Activated CD4-positive, alpha-beta T cell treated with anti-CD3 and anti-CD28 coated beads for 1 hour (primary cell): ENCODE results near the gene VWA1.
"Not testable (repeated sequence)": the region's sequence is repeated elsewhere in the genome, so short reads cannot be mapped to it uniquely, and the experiment has no call there.

Source experiments
- DNase-seq: peaks from one replicate; pipeline ENCODE4 v3.0.0-alpha.2; 2020

VWA1 gene

DNA sequence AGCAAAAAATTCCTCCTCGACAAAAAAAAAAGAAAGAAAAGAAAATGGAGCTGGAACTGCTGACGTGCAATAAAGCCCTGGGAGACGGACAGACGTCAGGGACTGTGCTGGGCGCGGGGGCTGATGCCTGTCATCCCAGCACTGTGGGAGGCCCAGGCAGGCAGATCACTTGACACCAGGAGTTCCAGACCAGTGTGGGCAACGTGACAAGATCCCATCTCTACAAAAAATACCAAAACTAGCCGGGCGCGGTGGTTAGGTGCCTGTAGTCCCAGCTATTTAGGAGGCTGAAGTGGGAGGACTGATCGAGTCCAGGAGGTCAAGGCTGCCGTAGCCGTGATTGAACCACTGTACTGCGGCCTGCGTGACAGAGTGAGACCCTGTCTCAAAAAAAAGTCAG is 10.8 kb upstream of the VWA1 start:
- DNase-seq, result no peak

- no peak for DNase-seq
These were observed 10.1 kb upstream of the VWA1 start for GRCh38 chr1:1425426-1425752.

- DNase-seq, result no peak
These were observed 9.6 kb upstream of the VWA1 start for GRCh38 chr1:1425753-1426495.

- no peak for DNase-seq
These were observed 8.9 kb upstream of the VWA1 start for GRCh38 chr1:1426496-1427105.

DNA sequence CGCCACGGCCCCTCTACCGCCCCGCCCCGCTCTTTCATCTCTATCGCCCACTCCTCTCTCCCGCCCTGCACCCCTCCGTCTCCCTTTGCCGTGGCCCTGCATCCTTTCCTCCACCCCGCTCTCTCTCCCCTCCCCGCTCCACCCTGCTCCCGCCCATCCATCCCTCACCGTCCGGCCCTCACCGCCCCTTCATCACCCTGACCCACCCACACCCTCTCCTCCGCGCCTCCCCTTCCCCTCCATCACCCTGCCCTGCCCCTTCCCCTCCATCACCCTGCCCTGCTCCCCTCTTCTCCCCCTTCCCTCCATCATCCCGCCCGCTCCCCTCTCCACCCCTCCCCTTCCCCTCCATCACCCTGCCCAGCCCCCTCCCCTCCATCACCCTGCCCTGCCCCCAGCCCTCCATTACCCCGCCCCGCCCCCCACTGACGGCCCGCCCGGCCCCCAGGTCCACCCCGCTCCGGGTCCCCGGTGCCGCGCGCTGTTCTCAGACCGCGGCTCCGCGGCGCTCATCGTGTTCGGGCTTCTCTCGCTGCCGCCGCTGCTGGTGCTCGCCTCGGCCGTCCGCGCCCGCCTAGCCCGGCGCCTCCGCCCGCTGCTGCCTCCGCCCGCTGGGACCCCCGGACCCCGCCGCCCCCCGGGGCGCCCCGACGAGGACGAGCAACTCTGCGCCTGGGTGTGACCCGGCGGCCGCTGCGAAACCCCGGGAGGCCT is 8.2 kb upstream of the VWA1 start:
- DNase-seq, result no peak

DNA sequence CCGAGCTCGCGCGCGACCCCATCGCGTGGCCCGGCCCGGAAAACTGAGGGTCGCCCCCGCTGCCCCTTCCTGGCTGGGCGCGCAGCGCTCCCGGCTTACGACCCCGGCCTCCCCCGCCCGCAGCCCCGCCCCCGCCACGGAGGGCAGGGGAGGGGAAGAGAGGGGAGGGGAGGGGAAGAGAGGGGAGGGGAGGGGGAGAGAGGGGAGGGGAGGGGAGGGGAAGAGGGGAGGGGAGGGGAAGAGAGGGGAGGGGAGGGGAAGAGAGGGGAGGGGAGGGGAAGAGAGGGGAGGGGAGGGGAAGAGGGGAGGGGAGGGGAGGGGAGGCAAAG is 7.7 kb upstream of the VWA1 start:
- DNase-seq, result no peak

DNA sequence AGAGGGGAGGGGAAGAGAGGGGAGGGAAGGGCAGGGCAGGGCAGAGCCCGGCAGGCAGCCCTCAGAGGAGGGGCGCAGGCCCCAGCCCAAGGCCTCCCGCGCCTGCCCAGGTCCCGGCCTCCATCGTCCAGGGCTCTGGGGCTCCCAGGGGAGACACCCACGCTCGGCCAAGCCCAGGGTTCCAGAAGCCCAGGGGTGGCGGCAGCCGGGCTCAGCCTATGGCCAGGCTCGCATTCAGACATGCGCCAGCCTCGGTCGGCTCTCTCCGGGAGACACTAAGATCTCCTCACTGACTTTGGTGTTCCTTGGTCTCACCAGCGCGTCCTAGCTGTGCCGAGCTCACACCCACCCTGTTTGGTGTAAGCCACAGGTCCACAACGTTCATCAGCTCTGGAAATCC is 7.3 kb upstream of the VWA1 start:
- DNase-seq, result no peak

GRCh38 chr1:1428967-1429366 is 6.5 kb upstream of the VWA1 start:
- not testable (repeated sequence) for DNase-seq

DNA sequence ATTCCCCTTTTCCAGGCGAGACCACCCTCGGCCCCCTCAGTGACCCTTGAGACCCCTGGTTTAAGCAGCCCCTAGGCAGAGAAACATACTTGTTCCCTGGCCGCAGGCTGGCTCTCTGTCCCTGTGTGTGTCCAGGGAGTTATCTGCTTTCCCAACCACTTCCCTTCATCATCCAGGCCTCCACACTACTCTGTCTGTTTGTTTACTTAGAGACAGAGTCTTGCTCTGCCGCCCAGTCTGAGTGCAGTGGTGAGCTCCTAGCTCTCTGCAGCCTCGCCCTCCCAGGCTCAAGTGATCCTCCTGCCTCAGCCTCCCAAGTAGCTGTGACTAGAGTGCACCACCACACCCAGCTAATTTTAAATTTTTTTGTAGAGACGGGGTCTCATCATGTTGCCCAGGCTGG is 5.8 kb upstream of the VWA1 start:
- DNase-seq, result no peak

- no peak for DNase-seq
These were observed 5.1 kb upstream of the VWA1 start for GRCh38 chr1:1430114-1430982.

DNA sequence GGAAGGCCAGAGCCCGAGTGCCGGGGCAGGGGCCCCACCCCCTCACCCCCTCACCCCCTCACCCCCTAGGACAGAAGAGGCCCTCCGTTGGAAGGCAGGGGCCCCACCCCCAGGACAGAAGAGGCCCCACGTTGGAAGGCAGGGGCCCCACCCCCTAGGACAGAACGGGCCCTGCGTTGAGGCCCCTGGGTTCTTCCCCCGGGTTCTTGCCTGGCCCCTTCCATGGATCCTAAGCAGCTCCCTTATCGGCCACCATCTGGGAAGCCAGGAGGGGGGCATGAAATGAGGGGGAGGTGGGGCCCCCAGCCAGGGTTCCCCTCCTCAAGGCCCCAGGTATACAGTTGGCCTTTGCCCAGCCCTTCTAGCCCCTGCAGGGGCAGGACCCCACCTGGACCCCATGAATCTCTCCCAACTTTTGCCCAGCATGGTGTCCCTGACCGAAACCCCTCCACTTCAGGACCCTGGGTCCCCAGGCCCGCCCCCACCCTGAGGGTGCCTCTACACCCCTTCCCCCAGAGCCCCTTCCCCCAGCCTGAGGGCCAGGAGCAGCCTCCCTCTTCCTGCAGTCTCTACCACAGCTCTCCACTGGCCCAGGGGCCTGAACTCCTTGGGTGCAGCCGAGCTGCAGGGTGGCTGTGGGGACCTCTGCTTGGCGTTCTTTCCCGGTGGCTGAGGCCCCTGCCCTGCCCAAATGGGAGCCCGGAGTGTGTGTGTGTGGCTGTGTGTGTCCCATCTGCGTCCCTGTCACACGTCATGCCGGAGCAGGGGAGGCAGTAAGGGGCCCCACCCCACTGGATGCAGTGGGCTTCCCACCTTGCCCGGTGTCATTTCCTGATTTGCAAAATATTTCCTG is 4.3 kb upstream of the VWA1 start:
- DNase-seq, result no peak

GRCh38 chr1:1431845-1432273 is 3.6 kb upstream of the VWA1 start:
- DNase-seq, result no peak

GRCh38 chr1:1432274-1432950 is 3.1 kb upstream of the VWA1 start:
- no peak for DNase-seq

DNA sequence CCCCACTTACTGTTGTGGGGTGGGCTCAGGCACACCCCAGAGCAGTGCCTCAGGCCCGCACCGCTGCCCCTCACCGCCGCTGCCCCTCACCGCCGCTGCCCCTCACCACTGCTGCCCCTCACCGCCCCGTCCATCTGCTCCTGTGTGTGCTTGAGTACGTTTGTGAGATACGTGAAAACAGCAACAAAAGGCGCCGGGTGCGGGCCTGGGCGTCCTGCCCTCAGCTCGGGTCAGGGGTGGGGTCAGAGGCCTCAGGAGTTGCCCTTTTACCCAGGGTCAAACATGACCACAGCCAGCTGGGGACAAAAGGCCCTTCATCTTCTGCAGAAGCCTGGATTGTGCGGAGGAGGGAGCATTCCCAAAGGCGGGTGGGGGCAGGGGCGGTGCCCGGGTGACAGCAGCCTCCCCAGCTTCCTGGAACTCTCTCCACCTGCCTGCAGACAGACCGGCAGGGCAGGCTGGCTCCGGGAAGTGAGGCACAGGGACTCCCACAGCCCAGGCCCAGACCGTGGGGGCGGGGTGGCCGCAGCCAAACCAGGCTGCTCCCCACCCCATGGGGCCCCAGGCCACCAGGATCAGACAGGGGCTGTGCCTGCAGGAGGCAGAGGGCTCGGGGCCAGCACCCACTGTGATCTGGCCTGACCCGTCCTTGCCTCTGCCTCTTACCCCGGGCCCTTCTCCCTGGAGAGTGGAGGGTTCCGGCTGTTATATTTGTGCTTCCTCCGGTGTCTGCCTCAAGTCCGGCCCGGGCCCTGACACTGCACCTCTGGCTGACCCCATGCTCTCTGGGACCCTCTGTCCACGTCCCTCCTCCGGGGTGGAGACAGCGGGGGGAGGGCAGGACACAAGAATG is 2.3 kb upstream of the VWA1 start:
- no peak for DNase-seq

DNA sequence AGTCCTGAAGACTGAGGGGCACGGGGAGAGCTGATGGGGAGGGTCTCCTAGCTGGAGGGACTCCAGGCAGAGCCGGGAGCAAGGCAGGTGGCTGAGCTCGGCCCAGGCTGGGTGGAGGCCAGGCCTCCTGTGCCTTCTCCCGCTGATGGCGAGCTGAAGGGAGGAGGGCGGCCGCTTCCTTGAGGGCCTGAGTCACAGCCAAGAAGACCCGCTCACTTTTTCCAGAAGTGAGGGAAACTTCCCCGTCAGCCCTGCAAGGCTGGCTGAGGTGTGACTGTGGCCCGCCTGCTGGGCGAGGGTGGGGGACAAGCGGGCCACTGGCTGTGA is 1.7 kb upstream of the VWA1 start:
- DNase-seq, result peak; percentile 29

DNA sequence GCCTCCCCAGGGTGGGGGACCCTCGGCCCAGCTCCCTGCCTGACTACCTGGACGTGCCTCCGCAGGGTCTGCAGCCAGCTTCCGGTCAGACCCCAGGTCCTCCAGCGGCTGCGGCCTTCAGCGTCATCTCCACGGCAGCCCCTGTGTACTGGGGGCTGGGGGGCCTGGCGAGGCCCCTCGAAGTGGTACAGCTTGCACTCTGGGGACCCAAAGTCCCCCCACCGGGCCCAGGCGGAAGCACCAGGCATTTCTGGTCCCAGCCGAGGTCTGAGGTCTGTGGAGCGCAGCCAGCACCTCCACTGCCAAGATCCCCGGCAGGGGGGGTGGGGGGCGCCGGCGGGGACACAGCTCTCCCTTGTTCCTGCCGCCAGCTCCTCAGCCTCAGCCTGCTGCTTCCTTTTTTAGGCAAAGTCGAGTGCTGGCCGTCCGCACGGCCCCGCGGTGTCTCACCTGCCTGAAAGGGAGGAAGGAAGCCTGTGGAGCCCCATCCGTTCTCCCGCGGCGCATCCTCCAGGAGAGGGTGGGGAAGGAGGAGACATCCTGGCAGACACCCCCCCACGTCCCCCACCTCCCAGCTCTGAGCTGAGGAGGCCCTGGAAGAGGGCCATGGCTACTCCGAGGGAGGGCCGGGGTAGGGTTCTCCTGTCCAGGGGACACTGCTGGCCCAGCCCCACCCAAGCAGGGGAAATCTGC is 1.2 kb upstream of the VWA1 start:
- no peak for DNase-seq

GRCh38 chr1:1434824-1435105 is 725 bp upstream of the VWA1 start:
- DNase-seq, result no peak

DNA sequence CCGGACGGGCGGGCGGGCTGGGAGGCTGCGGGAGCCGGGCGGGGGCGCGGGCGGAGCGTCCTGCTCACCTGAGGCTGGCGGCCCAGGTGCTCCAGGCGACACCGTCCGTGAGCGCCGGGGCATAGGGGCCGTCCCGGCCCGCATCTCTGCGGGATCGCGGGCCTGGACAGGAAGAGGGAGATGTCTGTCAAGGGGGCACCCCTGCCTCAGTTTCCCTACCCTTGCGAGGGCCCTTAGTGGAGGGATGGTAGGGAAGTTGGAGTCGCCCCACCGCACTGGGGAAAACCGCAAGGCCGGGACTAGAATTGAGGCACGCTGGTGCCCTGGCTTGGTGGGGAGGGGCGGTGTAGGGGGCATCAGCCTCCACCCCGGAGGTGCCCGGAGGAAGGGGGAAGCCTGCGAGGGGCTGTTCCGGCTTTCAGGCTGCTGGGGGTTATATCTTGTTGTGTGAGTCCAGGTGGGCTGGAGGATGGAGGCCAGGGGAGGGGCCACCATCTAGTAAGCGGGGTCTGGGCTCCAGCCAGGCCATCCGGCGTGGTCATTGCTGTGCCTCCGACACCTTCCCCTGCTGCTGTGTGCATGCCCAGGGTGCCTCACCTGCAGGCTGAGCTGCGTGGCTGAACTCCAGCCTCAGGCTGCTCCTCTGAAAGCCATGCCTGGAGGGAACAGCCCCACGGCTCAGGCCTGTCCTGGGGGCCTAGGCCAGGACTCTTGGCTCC is 580 bp downstream of the VWA1 start:
- no peak for DNase-seq

DNA sequence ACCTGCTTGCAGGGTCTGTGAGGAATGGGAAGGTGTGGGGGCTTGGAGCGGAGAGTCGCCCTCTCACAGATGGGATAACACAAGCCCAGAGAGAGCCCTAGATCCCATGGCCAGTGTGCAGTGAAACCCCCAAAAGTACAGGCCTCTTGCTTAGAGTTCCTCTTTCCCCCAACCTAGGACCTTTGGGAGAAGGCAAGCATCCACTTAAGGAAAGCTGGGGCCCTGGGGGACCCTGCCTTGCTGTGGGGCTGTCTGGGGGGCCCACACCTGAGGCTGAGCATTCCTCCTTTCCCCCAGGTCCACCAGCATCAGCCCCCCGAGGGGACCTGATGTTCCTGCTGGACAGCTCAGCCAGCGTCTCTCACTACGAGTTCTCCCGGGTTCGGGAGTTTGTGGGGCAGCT is 1.1 kb downstream of the VWA1 start:
- no peak for DNase-seq
